H1 (cell line): Measurements from ENCODE around the gene WDR27. TPM values are rescaled to one million over a fixed set of nuclear protein-coding genes. Genes with fewer than 3 reads are reported as not detected.

Experiments used
- CTCF ChIA-PET: fragments of 300-600 bp; sonication (Branson Sonifier 250); formaldehyde crosslinking; loops from one replicate; lab custom pipeline; 2021; ENCODE audit not compliant: partially characterized antibody; lab: Charles Lee
- POLR2A ChIA-PET: fragments of 300-600 bp; sonication (Branson Sonifier 250); formaldehyde crosslinking; loops from one replicate; lab custom pipeline; 2021; ENCODE audit warnings: inconsistent platforms; ENCODE audit not compliant: partially characterized antibody; lab: Charles Lee
- DNase-seq, 2 experiments: peaks; one replicate each; pipeline versions ENCODE4 v3.0.0 to v3.0.0-alpha.2; 2010 to 2022; ENCODE audit warnings: low spot score in 2 of 2, low read depth in 1 of 2, mixed read lengths in 1 of 2
- FAIRE-seq: peaks from 2 replicates; lab custom pipeline; 2011; peaks lifted over from hg19 to GRCh38; lab: Jason Lieb, UNC
- H2AFZ ChIP-seq: 2 replicates; pipeline ENCODE4 v1.8.1; 2012; ENCODE audit warnings: low read length, inconsistent platforms
- H2AK5ac ChIP-seq: 2 replicates; pipeline ENCODE4 v1.6.1; 2013; ENCODE audit warnings: low read depth, low read length
- H2BK120ac ChIP-seq: replicated peaks from 2 replicates; pipeline ENCODE3; 2013; ENCODE audit warnings: low read depth, low read length, inconsistent platforms
- H2BK12ac ChIP-seq: 2 replicates; pipeline ENCODE4 v1.6.1; 2013; ENCODE audit warnings: low read depth, low read length
- H2BK15ac ChIP-seq: 2 replicates; pipeline ENCODE4 v1.6.1; 2013; ENCODE audit warnings: low read length
- H2BK20ac ChIP-seq: 2 replicates; pipeline ENCODE4 v1.6.1; 2013; ENCODE audit warnings: low read length
- H2BK5ac ChIP-seq: 2 replicates; pipeline ENCODE4 v1.6.1; 2013; ENCODE audit warnings: low read depth, low read length
- H3K14ac ChIP-seq: 2 replicates; pipeline ENCODE4 v1.6.1; 2013; ENCODE audit warnings: inconsistent platforms; ENCODE audit not compliant: insufficient read length
- H3K18ac ChIP-seq: 2 replicates; pipeline ENCODE4 v1.6.1; 2013; ENCODE audit warnings: low read length; ENCODE audit errors: extremely low read depth
- H3K23ac ChIP-seq: 2 replicates; pipeline ENCODE4 v1.6.1; 2013; ENCODE audit warnings: inconsistent platforms; ENCODE audit not compliant: insufficient read length
- H3K23me2 ChIP-seq: 2 replicates; pipeline ENCODE4 v1.6.1; 2013; ENCODE audit warnings: low read depth, low read length
- H3K27ac ChIP-seq: 2 replicates; pipeline ENCODE4 v1.6.1; 2011; ENCODE audit warnings: low read depth, low read length, inconsistent platforms
- H3K27me3 ChIP-seq, 4 experiments: replicated peaks in 1 of 4; 1 replicate in 1 of 4; 2 replicates in 3 of 4; pipeline versions ENCODE4 v1.6.1 to v1.8.1; 2011 to 2013; ENCODE audit warnings: low read length in 3 of 4, mild to moderate bottlenecking in 3 of 4, inconsistent platforms in 2 of 4, mixed read lengths in 2 of 4, moderate library complexity in 1 of 4; ENCODE audit not compliant: control insufficient read depth in 3 of 4, insufficient read depth in 3 of 4; ENCODE audit errors: extremely low read depth in 1 of 4
- H3K36me3 ChIP-seq, 4 experiments: 2 replicates each; pipeline versions ENCODE4 v1.6.1 to v1.8.1; 2011 to 2013; ENCODE audit warnings: mild to moderate bottlenecking in 4 of 4, low read length in 3 of 4, moderate library complexity in 2 of 4, control low read depth in 1 of 4, inconsistent platforms in 1 of 4; ENCODE audit not compliant: insufficient read depth in 4 of 4, control insufficient read depth in 2 of 4
- H3K4ac ChIP-seq: replicated peaks from 2 replicates; pipeline ENCODE3; 2013; ENCODE audit warnings: low read length, low read depth, mixed read lengths, inconsistent platforms; ENCODE audit not compliant: insufficient read length
- H3K4me1 ChIP-seq, 4 experiments: replicated peaks in 1 of 4; 1 replicate in 1 of 4; 2 replicates in 3 of 4; pipeline versions ENCODE4 v1.6.1 to v1.8.1; 2011 to 2013; ENCODE audit warnings: low read length in 3 of 4, inconsistent platforms in 2 of 4, mixed read lengths in 1 of 4; ENCODE audit not compliant: insufficient read depth in 4 of 4, control insufficient read depth in 3 of 4
- H3K4me2 ChIP-seq, 2 experiments: 2 replicates each; pipeline versions ENCODE4 v1.6.1 to v1.8.1; 2011 to 2013; ENCODE audit warnings: low read depth in 2 of 2, low read length in 2 of 2, control low read depth in 1 of 2, inconsistent platforms in 1 of 2, mild to moderate bottlenecking in 1 of 2; ENCODE audit not compliant: insufficient read depth in 1 of 2
- H3K4me3 ChIP-seq, 4 experiments: fragments of 200-600, 300-600 bp in 1 of 4; sonication (generic), shearing (Covaris generic), sonication (Bioruptor Twin) in 1 of 4; 2 replicates each; pipeline versions ENCODE4 v1.5.1 to v1.8.1; 2011 to 2016; ENCODE audit warnings: low read length in 4 of 4, low read depth in 3 of 4, control low read depth in 2 of 4, inconsistent platforms in 2 of 4, mild to moderate bottlenecking in 2 of 4, mixed read lengths in 1 of 4, moderate library complexity in 1 of 4; ENCODE audit not compliant: insufficient read depth in 2 of 4; ENCODE audit errors: extremely low read depth in 1 of 4
- H3K56ac ChIP-seq: replicated peaks from 2 replicates; pipeline ENCODE3; 2013; ENCODE audit warnings: low read depth, mild to moderate bottlenecking, mixed read lengths, low read length, inconsistent platforms; ENCODE audit not compliant: insufficient read length
- H3K79me1 ChIP-seq: 2 replicates; pipeline ENCODE4 v1.6.1; 2013; ENCODE audit warnings: low read depth, low read length, control low read depth
- H3K79me2 ChIP-seq, 2 experiments: 2 replicates each; pipeline versions ENCODE4 v1.6.1 to v1.8.1; 2012 to 2013; ENCODE audit warnings: low read length in 2 of 2, mild to moderate bottlenecking in 2 of 2, inconsistent platforms in 1 of 2; ENCODE audit not compliant: insufficient read depth in 2 of 2, control insufficient read depth in 1 of 2
- H3K9ac ChIP-seq, 4 experiments: replicated peaks in 1 of 4; 1 replicate in 1 of 4; 2 replicates in 3 of 4; pipeline versions ENCODE4 v1.6.1 to v1.8.1; 2011 to 2013; ENCODE audit warnings: low read depth in 3 of 4, low read length in 3 of 4, control low read depth in 2 of 4, mild to moderate bottlenecking in 2 of 4, moderate library complexity in 2 of 4, inconsistent platforms in 1 of 4; ENCODE audit errors: extremely low read depth in 1 of 4
- H3K9me3 ChIP-seq, 2 experiments: 2 replicates each; pipeline versions ENCODE4 v1.6.1 to v1.8.1; 2012 to 2013; ENCODE audit warnings: mild to moderate bottlenecking in 2 of 2, moderate library complexity in 2 of 2, control low read depth in 1 of 2, inconsistent platforms in 1 of 2, low read depth in 1 of 2, low read length in 1 of 2, mixed read lengths in 1 of 2; ENCODE audit not compliant: insufficient read depth in 2 of 2
- H4K20me1 ChIP-seq, 2 experiments: replicated peaks in 1 of 2; 2 replicates each; pipeline versions ENCODE3 to v1.8.1; 2011 to 2013; ENCODE audit warnings: inconsistent platforms in 2 of 2, low read length in 2 of 2, mild to moderate bottlenecking in 1 of 2; ENCODE audit not compliant: insufficient read depth in 2 of 2, control insufficient read depth in 1 of 2
- H4K5ac ChIP-seq: 2 replicates; pipeline ENCODE4 v1.6.1; 2013; ENCODE audit warnings: low read length, low read depth, mixed read lengths, inconsistent platforms; ENCODE audit not compliant: insufficient read length
- H4K8ac ChIP-seq: 2 replicates; pipeline ENCODE4 v1.8.0; 2013; ENCODE audit warnings: mild to moderate bottlenecking, moderate library complexity, low read length, inconsistent platforms; ENCODE audit not compliant: insufficient read depth; ENCODE audit errors: extremely low read depth
- H4K91ac ChIP-seq: replicated peaks from 2 replicates; pipeline ENCODE3; 2013; ENCODE audit warnings: low read length, mixed read lengths, inconsistent platforms; ENCODE audit not compliant: insufficient read length
- ASH2L ChIP-seq: fragments of 200-600, 300-600 bp; sonication (generic); IDR thresholded peaks from one replicate; pipeline ENCODE4 v1.7.1; 2017; ENCODE audit warnings: low read length
- ATF2 ChIP-seq: IDR thresholded peaks from 2 replicates; pipeline ENCODE4 v1.6.1; 2012; ENCODE audit warnings: low read length, inconsistent platforms
- EP300 ChIP-seq, 2 experiments: IDR thresholded peaks; 1 replicate in 1 of 2; 2 replicates in 1 of 2; pipeline ENCODE4 v1.6.1; 2011 to 2012; ENCODE audit warnings: low read depth in 2 of 2, low read length in 2 of 2, mild to moderate bottlenecking in 2 of 2, borderline replicate concordance in 1 of 2, inconsistent platforms in 1 of 2, moderate library complexity in 1 of 2
- EZH2 ChIP-seq: fragments of 200-600 bp; sonication (generic); IDR thresholded peaks from 2 replicates; pipeline ENCODE4 v1.7.1; 2012; ENCODE audit warnings: low read depth, mild to moderate bottlenecking, moderate library complexity, low read length, inconsistent platforms; ENCODE audit not compliant: severe bottlenecking
- FOSL1 ChIP-seq: IDR thresholded peaks from 2 replicates; pipeline ENCODE4 v1.6.1; 2011; ENCODE audit warnings: mild to moderate bottlenecking, low read depth, low read length, moderate library complexity; ENCODE audit not compliant: insufficient read depth
- HDAC6 ChIP-seq: IDR thresholded peaks from one replicate; pipeline ENCODE4 v1.7.1; 2012; ENCODE audit warnings: low read depth, mild to moderate bottlenecking, inconsistent platforms, low read length, moderate library complexity
- JUN ChIP-seq: IDR thresholded peaks from 2 replicates; pipeline ENCODE4 v1.6.1; 2011; ENCODE audit warnings: low read depth, mild to moderate bottlenecking, improper control_type of control experiment, low read length
- RNF2 ChIP-seq: fragments of 200-900, 300-1000 bp; sonication (generic); IDR thresholded peaks from 2 replicates; pipeline ENCODE4 v1.7.1; 2016; ENCODE audit warnings: borderline replicate concordance, low read depth, mild to moderate bottlenecking, antibody characterized with exemption, low read length; ENCODE audit not compliant: poor library complexity, severe bottlenecking; ENCODE audit errors: missing control alignments
- SIX5 ChIP-seq: IDR thresholded peaks from 2 replicates; pipeline ENCODE4 v1.6.1; 2011; ENCODE audit warnings: mild to moderate bottlenecking, low read depth, low read length
- WGBS, 2 experiments: shearing (Covaris generic) in 1 of 2; methylation state at CpG; one replicate each; pipeline versions ENCODE4 v1.1.6 to v1.1.7; 2013 to 2015; ENCODE audit warnings: low lambda C conversion rate in 2 of 2, mixed read lengths in 2 of 2, inconsistent platforms in 1 of 2, low coverage in 1 of 2, missing lambda C conversion rate in 1 of 2; ENCODE audit not compliant: insufficient replicate concordance in 2 of 2, insufficient coverage in 1 of 2, insufficient read length in 1 of 2; ENCODE audit errors: extremely low coverage in 1 of 2, missing lambda C conversion rate in 1 of 2; 5-methylcytosine and 5-hydroxymethylcytosine counted together
- polyA plus RNA-seq, 7 experiments: library from polyadenylated mRNA; depleted of rRNA in 3 of 7; stranded (reverse) in 5 of 7; unstranded in 2 of 7; fragments of >200 nt in 5 of 7; fragments of 200-250 nt in 2 of 7; gene quantifications; 1 replicate in 5 of 7; 2 replicates in 1 of 7; 4 replicates in 1 of 7; pipeline versions ENCODE4 v1.2.1 to v1.2.3, GENCODE V29; 2011 to 2013; ENCODE audit warnings: missing spikeins in 2 of 7, mixed read lengths in 2 of 7
- total RNA-seq: library from RNA; stranded (reverse); fragmentation: NEBNext Ultra II Directional; extraction: Animal tissue kit (Norgen Biotek cat#: 25700); gene quantifications from 2 replicates; pipeline ENCODE4 v1.2.1, GENCODE V29; 2021

The WDR27 gene
- total and polyA plus RNA-seq, 2 of the 8 experiments (the other 6 are each of a cell fraction or from before 2014, with no cell fraction given): 53.6 to 68.6 TPM

GRCh38 chr6:169417101-169417500 is 284.7 kb downstream of the WDR27 start:
- Histone ChIP-seq H3K4me1 (no peaks in the 10 kb centered on the region), H3K4me2 (no peak overlapping the region), H3K79me1 (no peaks in the 10 kb centered on the region), H3K79me2 (no peaks in the 10 kb centered on the region), H2BK15ac (no peak overlapping the region), H3K9me3 (peaks cover 25 to 29% of the 10 kb centered on the region in 2 experiments), H2BK5ac (no peak overlapping the region), H3K23ac (no peak overlapping the region), H2AFZ (no peak overlapping the region), H3K36me3 (no peaks in the 10 kb centered on the region), H2BK20ac (no peak overlapping the region)
- FAIRE-seq: no peak
- ChIA-PET CTCF (no interaction called here), POLR2A (no interaction called here)
- no peak for TF ChIP-seq RNF2
- no peak for TF ChIP-seq EZH2
- TF ChIP-seq HDAC6: no peak
- no peak for TF ChIP-seq ATF2
- no peak for TF ChIP-seq EP300 (IDR thresholded peaks at IDR 0.05; ENCODE audit: borderline replicate concordance in 1 of 2, low read depth in 2 of 2, low read length in 2 of 2)
- no peak for TF ChIP-seq JUN
- TF ChIP-seq ASH2L: no peak
- TF ChIP-seq FOSL1: no peak
- no peak for TF ChIP-seq SIX5
- TF ChIP-seq, all 59 proteins: peak for 0
- no peak overlapping the region for H3K27ac ChIP-seq
- H3K4me3 ChIP-seq: no peak overlapping the region
- H3K56ac ChIP-seq: no peak overlapping the region
- H4K91ac ChIP-seq: no peak overlapping the region
- H4K20me1 ChIP-seq: no peaks in the 10 kb centered on the region
- H2BK12ac ChIP-seq: no peak overlapping the region
- no peak overlapping the region for H3K18ac ChIP-seq
- no peak overlapping the region for H2BK120ac ChIP-seq
- no peaks in the 10 kb centered on the region for H3K27me3 ChIP-seq
- 87% methylated on average over 1 of the region's 1 CpG; no CpG with 5 or more reads in 1 of the 2 experiments for WGBS, 2 experiments
- H4K5ac ChIP-seq: no peak overlapping the region
- no peak for DNase-seq
- H4K8ac ChIP-seq: no peak overlapping the region
- no peak overlapping the region for H3K9ac ChIP-seq
- H2AK5ac ChIP-seq: no peak overlapping the region
- H3K14ac ChIP-seq: no peak overlapping the region
- H3K23me2 ChIP-seq: no peaks in the 10 kb centered on the region
- H3K4ac ChIP-seq: no peak overlapping the region
